Measurements from ENCODE around the gene CNKSR3. TPM values are rescaled to one million over a fixed set of nuclear protein-coding genes. Genes with fewer than 3 reads are reported as not detected.

The CNKSR3 gene
- total and polyA plus RNA-seq, 2 of the 8 experiments (the other 6 are each of a cell fraction or from before 2014, with no cell fraction given), result 1.2 to 6.2 TPM

- TF ChIP-seq CHD7 (IDR thresholded peaks at IDR 0.05; ENCODE audit: insufficient replicate concordance, low read length) (no peak), SIX5 (IDR thresholded peaks at IDR 0.05; ENCODE audit: low read depth, low read length) (no peak), RAD21 (IDR thresholded peaks at IDR 0.05 in 1 of 2, conservative IDR thresholded peaks at IDR 0.05 in 1 of 2; ENCODE audit: low read depth in 2 of 2, low read length in 2 of 2) (no peak), NANOG (IDR thresholded peaks at IDR 0.05; ENCODE audit: insufficient read depth, low read depth, low read length, poor library complexity, severe bottlenecking) (no peak), HDAC6 (IDR thresholded peaks at IDR 0.05; ENCODE audit: low read depth, low read length) (no peak), SRF (IDR thresholded peaks at IDR 0.05; ENCODE audit: low read depth, low read length) (no peak), TAF1 (IDR thresholded peaks at IDR 0.05; ENCODE audit: low read depth, low read length) (no peak)
Measured at GRCh38 chr6:154341871-154342270, 168.6 kb downstream of the CNKSR3 start (continued).
